Body of pancreas (tissue), 4 donors: ENCODE results near the gene MPHOSPH8. TPM values are rescaled to one million over a fixed set of nuclear protein-coding genes. Genes with fewer than 3 reads are reported as not detected.

Experiments
- ATAC-seq: fragments of 150-250 bp; one replicate; pipeline ENCODE4 v1.9.1; 2016
- DNase-seq, 4 donors: peaks; one replicate each; pipeline ENCODE4 v3.0.0-alpha.2; 2019
- H3K27ac ChIP-seq, 4 donors: fragments of 200-600 bp; sonication (generic); 1 replicate in 3 of 4; 2 replicates in 1 of 4; pipeline versions ENCODE4 v1.5.1 to v1.6.1; 2016 to 2019; ENCODE audit warnings: mild to moderate bottlenecking in 1 of 4, mixed read lengths in 1 of 4, moderate library complexity in 1 of 4
- H3K27me3 ChIP-seq, 2 donors: fragments of 200-600 bp; sonication (generic); one replicate each; pipeline ENCODE4 v1.6.0; 2016; ENCODE audit warnings: mild to moderate bottlenecking in 1 of 2
- H3K36me3 ChIP-seq, 2 donors: fragments of 200-600 bp; sonication (generic); replicated peaks in 1 of 2; 2 replicates each; pipeline ENCODE4 v1.5.1; 2016; ENCODE audit warnings: low read depth in 2 of 2; ENCODE audit not compliant: insufficient read depth in 1 of 2
- H3K4me1 ChIP-seq: fragments of 200-600 bp; sonication (generic); one replicate; pipeline ENCODE4 v1.6.0; 2016
- H3K4me3 ChIP-seq, 2 donors: fragments of 200-600 bp; sonication (generic); 1 replicate in 1 of 2; 2 replicates in 1 of 2; pipeline ENCODE4 v1.5.1; 2016 to 2019
- H3K9me3 ChIP-seq, 3 donors: fragments of 200-600 bp; sonication (generic); 1 replicate in 2 of 3; 2 replicates in 1 of 3; pipeline ENCODE4 v1.5.1; 2016
- CTCF ChIP-seq, 7 experiments: fragments of 450-650 bp in 4 of 7; fragments of 200-600 bp in 3 of 7; sonication (generic) in 3 of 7; IDR thresholded peaks; one replicate each; pipeline ENCODE4 v1.5.1; 2016 to 2019; ENCODE audit warnings: antibody characterized with exemption in 7 of 7
- POLR2A ChIP-seq, 3 donors: fragments of 450-650 bp; IDR thresholded peaks; one replicate each; pipeline ENCODE4 v1.6.1; 2016; ENCODE audit warnings: antibody characterized with exemption in 3 of 3, mild to moderate bottlenecking in 2 of 3
- WGBS, 2 donors: methylation state at CpG; one replicate each; pipeline ENCODE4 v1.1.5; 2017; 5-methylcytosine and 5-hydroxymethylcytosine counted together
- intact Hi-C: fragments of 100-400 bp; cut with DNase I; formaldehyde crosslinking; loops from one replicate; pipeline ENCODE4 v1.15.1; 2023
- total RNA-seq, 2 donors: library from RNA; depleted of rRNA; stranded (reverse); fragments of >200 nt; gene quantifications; one replicate each; pipeline ENCODE4 v1.1.0, GENCODE V29; 2016

Gene MPHOSPH8
- total RNA-seq, 2 donors from 2014 or later = 18.7 to 23.4 TPM

- Histone ChIP-seq H3K27ac (no peak overlapping the region), H3K9me3 (no peaks in the 10 kb centered on the region), H3K36me3 (no peaks in the 10 kb centered on the region), H3K27me3 (no peaks in the 10 kb centered on the region), H3K4me1 (no peaks in the 10 kb centered on the region), H3K4me3 (no peak overlapping the region)
- ATAC-seq (no peak), DNase-seq (no peak)
- intact Hi-C loops = no loop called here
- TF ChIP-seq CTCF (IDR thresholded peaks at IDR 0.05) (no peak), POLR2A (IDR thresholded peaks at IDR 0.05) (no peak)
- 60 to 72% methylated on average over 5 of the region's 5 CpGs for WGBS, 2 donors
Observed at GRCh38 chr13:19590423-19590822, 43.0 kb upstream of the MPHOSPH8 start.

GRCh38 chr13:19591864-19592263 lies 41.6 kb upstream of the MPHOSPH8 start:
- WGBS, 2 donors = 69 to 75% methylated on average over 7 of the region's 7 CpGs
- ATAC-seq (no peak), DNase-seq (no peak)

GRCh38 chr13:19592657-19593180 lies 40.7 kb upstream of the MPHOSPH8 start:
- H3K36me3 ChIP-seq = no peaks in the 10 kb centered on the region
- H3K27me3 ChIP-seq = no peaks in the 10 kb centered on the region
- 73 to 80% methylated on average over 1 of the region's 1 CpG for WGBS, 2 donors
- H3K4me1 ChIP-seq = no peaks in the 10 kb centered on the region
- no peak for ATAC-seq
- H3K4me3 ChIP-seq = no peak overlapping the region
- intact Hi-C loops = no loop called here
- H3K9me3 ChIP-seq = no peaks in the 10 kb centered on the region
- TF ChIP-seq POLR2A (IDR thresholded peaks at IDR 0.05) (no peak), CTCF (IDR thresholded peaks at IDR 0.05) (no peak)
- H3K27ac ChIP-seq = no peak overlapping the region
- DNase-seq = no peak

More at GRCh38 chr13:19591864-19592263, 41.6 kb upstream of the MPHOSPH8 start:
- TF ChIP-seq CTCF (IDR thresholded peaks at IDR 0.05) (no peak), POLR2A (IDR thresholded peaks at IDR 0.05) (no peak)
- no peaks in the 10 kb centered on the region for H3K9me3 ChIP-seq
- intact Hi-C loops = no loop called here
- H3K27me3 ChIP-seq = no peaks in the 10 kb centered on the region
- no peaks in the 10 kb centered on the region for H3K36me3 ChIP-seq
- no peak overlapping the region for H3K4me3 ChIP-seq
- no peak overlapping the region for H3K27ac ChIP-seq
- H3K4me1 ChIP-seq = no peaks in the 10 kb centered on the region

GRCh38 chr13:19596086-19596485 lies 37.4 kb upstream of the MPHOSPH8 start:
- ATAC-seq = no peak

More at GRCh38 chr13:19596086-19596485, 37.4 kb upstream of the MPHOSPH8 start:
- intact Hi-C loops = no loop called here
- 84% methylated on average over 3 of the region's 3 CpGs for WGBS, 2 donors
- no peaks in the 10 kb centered on the region for H3K4me1 ChIP-seq
- no peak for TF ChIP-seq POLR2A (IDR thresholded peaks at IDR 0.05)
- TF ChIP-seq CTCF (IDR thresholded peaks at IDR 0.05) = no peak
- no peaks in the 10 kb centered on the region for H3K36me3 ChIP-seq
- no peak for DNase-seq
- no peak overlapping the region for H3K27ac ChIP-seq
- no peaks in the 10 kb centered on the region for H3K27me3 ChIP-seq
- no peaks in the 10 kb centered on the region for H3K9me3 ChIP-seq
- no peak overlapping the region for H3K4me3 ChIP-seq
